H9 (cell line): ENCODE measurements around the gene CHSY1. TPM values are rescaled to one million over a fixed set of nuclear protein-coding genes. Genes with fewer than 3 reads are reported as not detected.

Experiments
- DNase-seq: peaks from one replicate; pipeline ENCODE4 v3.0.0-alpha.2; 2017
- H2AFZ ChIP-seq: one replicate; pipeline ENCODE4 v1.6.1; 2013; ENCODE audit warnings: mild to moderate bottlenecking, low read length, control low read depth, moderate library complexity
- H2AK5ac ChIP-seq: 2 replicates; pipeline ENCODE4 v1.6.1; 2013; ENCODE audit warnings: low read length, control low read depth, mixed read lengths; ENCODE audit not compliant: insufficient read length
- H2BK120ac ChIP-seq: one replicate; pipeline ENCODE4 v1.6.1; 2013; ENCODE audit warnings: low read depth, mild to moderate bottlenecking, low read length, control low read depth, inconsistent platforms; ENCODE audit not compliant: poor library complexity, severe bottlenecking
- H2BK12ac ChIP-seq: 2 replicates; pipeline ENCODE4 v1.6.1; 2013; ENCODE audit warnings: low read length, control low read depth, mixed read lengths, low read depth; ENCODE audit not compliant: insufficient read length
- H2BK15ac ChIP-seq: 2 replicates; pipeline ENCODE4 v1.6.1; 2013; ENCODE audit warnings: low read depth, low read length, control low read depth
- H2BK20ac ChIP-seq: one replicate; pipeline ENCODE4 v1.6.1; 2013; ENCODE audit warnings: low read depth, mild to moderate bottlenecking, low read length, control low read depth, inconsistent platforms; ENCODE audit not compliant: poor library complexity, severe bottlenecking
- H2BK5ac ChIP-seq: 2 replicates; pipeline ENCODE4 v1.6.1; 2013; ENCODE audit warnings: low read length, control low read depth, mixed read lengths; ENCODE audit not compliant: insufficient read length
- H3K14ac ChIP-seq: 2 replicates; pipeline ENCODE4 v1.6.1; 2013; ENCODE audit warnings: low read length, control low read depth; ENCODE audit not compliant: insufficient read depth
- H3K18ac ChIP-seq: 2 replicates; pipeline ENCODE4 v1.6.1; 2013; ENCODE audit warnings: low read depth, mild to moderate bottlenecking, mixed read lengths, low read length, control low read depth; ENCODE audit not compliant: insufficient read length
- H3K23ac ChIP-seq: 2 replicates; pipeline ENCODE4 v1.6.1; 2013; ENCODE audit warnings: low read length, control low read depth, mixed read lengths, low read depth; ENCODE audit not compliant: insufficient read length
- H3K23me2 ChIP-seq: 2 replicates; pipeline ENCODE4 v1.6.1; 2013; ENCODE audit warnings: low read depth, mild to moderate bottlenecking, mixed read lengths, low read length, control low read depth; ENCODE audit not compliant: insufficient read length, poor library complexity, severe bottlenecking
- H3K27ac ChIP-seq: 2 replicates; pipeline ENCODE4 v1.5.1; 2013; ENCODE audit warnings: low read length, control low read depth, mixed read lengths, low read depth; ENCODE audit not compliant: insufficient read length
- H3K27me3 ChIP-seq: 2 replicates; pipeline ENCODE4 v1.6.1; 2013; ENCODE audit warnings: low read length, control low read depth, inconsistent platforms; ENCODE audit not compliant: insufficient read depth
- H3K4ac ChIP-seq: 2 replicates; pipeline ENCODE4 v1.6.1; 2013; ENCODE audit warnings: low read depth, mild to moderate bottlenecking, control low read depth, inconsistent platforms, low read length, moderate library complexity
- H3K4me1 ChIP-seq: 2 replicates; pipeline ENCODE4 v1.6.1; 2013; ENCODE audit warnings: low read length, control low read depth, inconsistent platforms; ENCODE audit not compliant: insufficient read depth
- H3K4me2 ChIP-seq: 2 replicates; pipeline ENCODE4 v1.6.1; 2013; ENCODE audit warnings: low read length, control low read depth, mixed read lengths; ENCODE audit not compliant: insufficient read length, insufficient read depth
- H3K56ac ChIP-seq: 2 replicates; pipeline ENCODE4 v1.6.1; 2013; ENCODE audit warnings: low read depth, mild to moderate bottlenecking, mixed read lengths, low read length, control low read depth; ENCODE audit not compliant: insufficient read length
- H3K79me1 ChIP-seq: 2 replicates; pipeline ENCODE4 v1.6.1; 2013; ENCODE audit warnings: low read depth, mild to moderate bottlenecking, moderate library complexity, low read length, control low read depth, inconsistent platforms; ENCODE audit not compliant: insufficient read depth, poor library complexity, severe bottlenecking
- H3K79me2 ChIP-seq: 2 replicates; pipeline ENCODE4 v1.6.1; 2013; ENCODE audit warnings: low read length, control low read depth, inconsistent platforms; ENCODE audit not compliant: insufficient read depth
- H3K9ac ChIP-seq: 2 replicates; pipeline ENCODE4 v1.6.1; 2013; ENCODE audit warnings: low read length, control low read depth, mixed read lengths; ENCODE audit not compliant: insufficient read length; ENCODE audit errors: extremely low read depth
- H3K9me3 ChIP-seq: one replicate; pipeline ENCODE4 v1.6.1; 2013; ENCODE audit warnings: low read depth, low read length, inconsistent platforms; ENCODE audit not compliant: control insufficient read depth
- H3T11ph ChIP-seq: one replicate; pipeline ENCODE4 v1.6.1; 2013; ENCODE audit warnings: mild to moderate bottlenecking, low read length, control low read depth, inconsistent platforms
- H4K20me1 ChIP-seq: one replicate; pipeline ENCODE4 v1.6.1; 2013; ENCODE audit not compliant: control insufficient read depth, insufficient read length, insufficient read depth
- H4K5ac ChIP-seq: 2 replicates; pipeline ENCODE4 v1.6.1; 2013; ENCODE audit warnings: low read depth, mild to moderate bottlenecking, mixed read lengths, low read length, control low read depth; ENCODE audit not compliant: insufficient read length
- H4K8ac ChIP-seq: replicated peaks from 2 replicates; pipeline ENCODE4 v1.6.1; 2013; ENCODE audit warnings: low read length, control low read depth, mixed read lengths, low read depth; ENCODE audit not compliant: insufficient read length
- H4K91ac ChIP-seq: 2 replicates; pipeline ENCODE4 v1.6.1; 2013; ENCODE audit warnings: low read depth, mild to moderate bottlenecking, moderate library complexity, mixed read lengths, low read length, control low read depth; ENCODE audit not compliant: insufficient read length
- H3K27ac Mint-ChIP-seq, 3 experiments: 2 replicates in 2 of 3; 3 replicates in 1 of 3; pipeline ENCODE4 v1.8.0; 2020 to 2021; ENCODE audit warnings: mixed read lengths in 3 of 3, mild to moderate bottlenecking in 1 of 3, moderate library complexity in 1 of 3
- H3K27me3 Mint-ChIP-seq: 2 replicates; pipeline ENCODE4 v1.8.0; 2021; ENCODE audit warnings: low read depth, mild to moderate bottlenecking, moderate library complexity, mixed read lengths
- H3K36me3 Mint-ChIP-seq, 3 experiments: 2 replicates in 2 of 3; 3 replicates in 1 of 3; pipeline ENCODE4 v1.8.0; 2020 to 2021; ENCODE audit warnings: low read depth in 3 of 3, mixed read lengths in 3 of 3; ENCODE audit not compliant: insufficient read depth in 1 of 3
- H3K4me1 Mint-ChIP-seq, 2 experiments: 2 replicates each; pipeline ENCODE4 v1.8.0; 2020; ENCODE audit warnings: mixed read lengths in 2 of 2
- H3K4me3 Mint-ChIP-seq, 2 experiments: 2 replicates in 1 of 2; 3 replicates in 1 of 2; pipeline ENCODE4 v1.8.0; 2020 to 2021; ENCODE audit warnings: mild to moderate bottlenecking in 2 of 2, mixed read lengths in 2 of 2, moderate library complexity in 1 of 2
- H3K9me3 Mint-ChIP-seq, 2 experiments: 2 replicates in 1 of 2; 3 replicates in 1 of 2; pipeline ENCODE4 v1.8.0; 2020; ENCODE audit warnings: mild to moderate bottlenecking in 2 of 2, mixed read lengths in 2 of 2, moderate library complexity in 1 of 2
- CTCF ChIP-seq: fragments of 200-600 bp; sonication (generic); conservative IDR thresholded peaks from 3 replicates; pipeline ENCODE4 v1.8.0; 2021; ENCODE audit warnings: antibody characterized with exemption, mild to moderate bottlenecking
- total RNA-seq: library from RNA; stranded (reverse); gene quantifications from 2 replicates; pipeline ENCODE4 v1.2.1, GENCODE V29; 2021

The CHSY1 gene
- total RNA-seq, 1 experiment from 2014 or later, result 68.3 TPM

- Histone ChIP-seq H4K8ac (no peak overlapping the region), H2BK5ac (no peak overlapping the region), H3K27ac (no peak overlapping the region), H3K23ac (no peak overlapping the region), H3K9ac (no peak overlapping the region), H2AK5ac (no peak overlapping the region), H3K56ac (no peak overlapping the region), H3K4ac (no peak overlapping the region), H4K5ac (no peak overlapping the region), H4K91ac (no peak overlapping the region), H3K14ac (no peak overlapping the region), H2BK12ac (no peak overlapping the region), H3K23me2 (no peaks in the 10 kb centered on the region), H2BK120ac (no peak overlapping the region), H3K18ac (no peak overlapping the region), H3K79me1 (peaks cover 3% of the 10 kb centered on the region), H3K9me3 (no peaks in the 10 kb centered on the region), H3K79me2 (peaks cover 60% of the 10 kb centered on the region), H2BK20ac (no peak overlapping the region), H2BK15ac (no peak overlapping the region), H3K4me2 (no peak overlapping the region), H4K20me1 (no peaks in the 10 kb centered on the region), H3K27me3 (no peaks in the 10 kb centered on the region), H3T11ph (no peak overlapping the region), H2AFZ (no peak overlapping the region), H3K4me1 (no peaks in the 10 kb centered on the region; the same call in 1 of the 2 replicates)
- Mint-ChIP-seq H3K36me3 (peaks cover 25 to 32% (median 26%) of the 10 kb centered on the region in 3 experiments), H3K4me1 (peaks cover 24% of the 10 kb centered on the region in 2 experiments), H3K27me3 (no peaks in the 10 kb centered on the region), H3K27ac (peak overlapping the region in 2 of 3 experiments; percentile 14 to 74; a peak in 3 of 7 replicates), H3K4me3 (no peak overlapping the region), H3K9me3 (no peaks in the 10 kb centered on the region)
- no peak for TF ChIP-seq CTCF
- no peak for DNase-seq
Measured at GRCh38 chr15:101228313-101228712, 23.5 kb downstream of the CHSY1 start.
